Neural progenitor cell (in vitro differentiated cells): ENCODE data around the gene BTNL8. TPM values are rescaled to one million over a fixed set of nuclear protein-coding genes. Genes with fewer than 3 reads are reported as not detected.

ENCODE experiments used
- DNase-seq: peaks from one replicate; pipeline ENCODE4 v3.0.0-alpha.2; 2016; ENCODE audit warnings: low spot score
- H2AFZ ChIP-seq: fragments of 200-600 bp; sonication (generic); replicated peaks from 2 replicates; pipeline ENCODE4 v1.6.1; 2016; ENCODE audit warnings: antibody characterized with exemption
- H3F3A ChIP-seq: fragments of 200-600 bp; sonication (generic); 2 replicates; pipeline ENCODE4 v1.6.1; 2016; ENCODE audit warnings: antibody characterized with exemption, low read depth
- H3K27ac ChIP-seq: fragments of 200-600 bp; sonication (generic); 2 replicates; pipeline ENCODE4 v1.5.1; 2016; ENCODE audit warnings: mild to moderate bottlenecking
- H3K27me3 ChIP-seq: fragments of 200-600 bp; sonication (generic); 2 replicates; pipeline ENCODE4 v1.6.1; 2016; ENCODE audit warnings: mild to moderate bottlenecking, moderate library complexity
- H3K36me3 ChIP-seq: fragments of 200-600 bp; sonication (generic); 2 replicates; pipeline ENCODE4 v1.5.1; 2016
- H3K4me1 ChIP-seq: fragments of 200-600 bp; sonication (generic); 2 replicates; pipeline ENCODE4 v1.6.1; 2016; ENCODE audit warnings: mixed run types
- H3K4me2 ChIP-seq: fragments of 200-600 bp; sonication (generic); 2 replicates; pipeline ENCODE4 v1.6.1; 2016
- H3K4me3 ChIP-seq: fragments of 200-600 bp; sonication (generic); 2 replicates; pipeline ENCODE4 v1.5.1; 2016
- H3K79me2 ChIP-seq: fragments of 200-600 bp; sonication (generic); 2 replicates; pipeline ENCODE4 v1.6.1; 2016; ENCODE audit warnings: low read depth
- H3K9ac ChIP-seq: fragments of 200-600 bp; sonication (generic); 2 replicates; pipeline ENCODE4 v1.6.1; 2016
- H3K9me3 ChIP-seq: fragments of 200-600 bp; sonication (generic); 2 replicates; pipeline ENCODE4 v1.5.1; 2016; ENCODE audit warnings: low read depth
- H4K20me1 ChIP-seq: fragments of 200-600 bp; sonication (generic); 2 replicates; pipeline ENCODE4 v1.6.1; 2016; ENCODE audit warnings: low read depth
- H3K27ac Mint-ChIP-seq: 3 replicates; pipeline ENCODE4 v1.8.0; 2021; ENCODE audit warnings: mixed read lengths
- H3K27me3 Mint-ChIP-seq: 2 replicates; pipeline ENCODE4 v1.8.0; 2022; ENCODE audit warnings: low read depth, mild to moderate bottlenecking, inconsistent platforms, moderate library complexity, mixed read lengths; ENCODE audit not compliant: insufficient read depth
- H3K36me3 Mint-ChIP-seq: 3 replicates; pipeline ENCODE4 v1.8.0; 2021; ENCODE audit warnings: mixed read lengths
- H3K4me1 Mint-ChIP-seq: 3 replicates; pipeline ENCODE4 v1.8.0; 2021; ENCODE audit warnings: mixed read lengths
- H3K4me3 Mint-ChIP-seq: 3 replicates; pipeline ENCODE4 v1.8.0; 2021; ENCODE audit warnings: mild to moderate bottlenecking, moderate library complexity, mixed read lengths
- H3K9me3 Mint-ChIP-seq: 3 replicates; pipeline ENCODE4 v1.8.0; 2020; ENCODE audit warnings: mixed read lengths
- EZH2 ChIP-seq: fragments of 200-600 bp; sonication (generic); IDR thresholded peaks from 2 replicates; pipeline ENCODE4 v1.6.1; 2017; ENCODE audit warnings: antibody characterized with exemption, mild to moderate bottlenecking, moderate library complexity
- EZH2phosphoT487 ChIP-seq: fragments of 200-600 bp; sonication (generic); IDR thresholded peaks from 2 replicates; pipeline ENCODE4 v1.6.1; 2017; ENCODE audit warnings: antibody characterized with exemption
- total RNA-seq: library from RNA; depleted of rRNA; stranded (reverse); fragments of >200 nt; gene quantifications from 2 replicates; pipeline ENCODE4 v1.2.3, GENCODE V29; 2015; ENCODE audit warnings: low replicate concordance
- TF ChIP-seq, protein P1 (sequence below): fragments of 200-600 bp; sonication (generic); IDR thresholded peaks from 2 replicates; pipeline ENCODE4 v1.5.1; 2017; ENCODE audit warnings: antibody characterized with exemption, mild to moderate bottlenecking

The BTNL8 gene
- total RNA-seq, 1 donor from 2014 or later = 0.22 TPM

DNA sequence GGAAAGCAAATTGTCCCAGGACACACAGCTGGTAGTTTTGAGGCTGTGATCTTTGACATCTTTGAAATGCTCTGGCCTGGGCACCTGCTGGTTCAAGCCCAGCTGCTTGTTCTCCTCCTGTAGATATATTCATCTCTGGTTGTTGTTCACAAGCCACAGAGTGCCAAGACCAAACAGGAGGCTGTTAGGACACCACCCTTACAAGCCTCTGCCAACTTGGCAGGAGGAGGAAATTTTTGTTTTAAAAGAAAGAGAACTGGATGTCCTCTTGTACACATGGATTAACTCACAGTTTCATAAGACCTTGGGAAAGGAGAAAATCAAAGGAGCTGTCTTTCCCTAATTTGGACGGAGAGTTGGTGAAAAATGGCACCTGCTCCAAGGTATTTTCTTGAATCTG, 29.4 kb upstream of the BTNL8 start:
- H3K9me3 Mint-ChIP-seq = no peaks in the 10 kb centered on the region
- Histone ChIP-seq H3K4me1 (peaks cover 12% of the 10 kb centered on the region), H3K27me3 (no peaks in the 10 kb centered on the region), H3K36me3 (no peaks in the 10 kb centered on the region), H3K27ac (no peak overlapping the region), H3K4me2 (no peak overlapping the region), H4K20me1 (no peaks in the 10 kb centered on the region), H3K4me3 (no peak overlapping the region), H3F3A (no peaks in the 10 kb centered on the region), H3K9me3 (no peaks in the 10 kb centered on the region), H2AFZ (no peak overlapping the region), H3K79me2 (no peaks in the 10 kb centered on the region), H3K9ac (no peak overlapping the region)
- peaks cover 2% of the 10 kb centered on the region for H3K27me3 Mint-ChIP-seq
- TF ChIP-seq, protein P1, sequence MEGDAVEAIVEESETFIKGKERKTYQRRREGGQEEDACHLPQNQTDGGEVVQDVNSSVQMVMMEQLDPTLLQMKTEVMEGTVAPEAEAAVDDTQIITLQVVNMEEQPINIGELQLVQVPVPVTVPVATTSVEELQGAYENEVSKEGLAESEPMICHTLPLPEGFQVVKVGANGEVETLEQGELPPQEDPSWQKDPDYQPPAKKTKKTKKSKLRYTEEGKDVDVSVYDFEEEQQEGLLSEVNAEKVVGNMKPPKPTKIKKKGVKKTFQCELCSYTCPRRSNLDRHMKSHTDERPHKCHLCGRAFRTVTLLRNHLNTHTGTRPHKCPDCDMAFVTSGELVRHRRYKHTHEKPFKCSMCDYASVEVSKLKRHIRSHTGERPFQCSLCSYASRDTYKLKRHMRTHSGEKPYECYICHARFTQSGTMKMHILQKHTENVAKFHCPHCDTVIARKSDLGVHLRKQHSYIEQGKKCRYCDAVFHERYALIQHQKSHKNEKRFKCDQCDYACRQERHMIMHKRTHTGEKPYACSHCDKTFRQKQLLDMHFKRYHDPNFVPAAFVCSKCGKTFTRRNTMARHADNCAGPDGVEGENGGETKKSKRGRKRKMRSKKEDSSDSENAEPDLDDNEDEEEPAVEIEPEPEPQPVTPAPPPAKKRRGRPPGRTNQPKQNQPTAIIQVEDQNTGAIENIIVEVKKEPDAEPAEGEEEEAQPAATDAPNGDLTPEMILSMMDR = no peak
- no peak for TF ChIP-seq EZH2
- TF ChIP-seq EZH2phosphoT487 = no peak
- H3K4me1 Mint-ChIP-seq = peaks cover 10% of the 10 kb centered on the region
- no peak overlapping the region for H3K27ac Mint-ChIP-seq
- H3K4me3 Mint-ChIP-seq = no peak overlapping the region
- no peak for DNase-seq
- H3K36me3 Mint-ChIP-seq = no peaks in the 10 kb centered on the region

DNA sequence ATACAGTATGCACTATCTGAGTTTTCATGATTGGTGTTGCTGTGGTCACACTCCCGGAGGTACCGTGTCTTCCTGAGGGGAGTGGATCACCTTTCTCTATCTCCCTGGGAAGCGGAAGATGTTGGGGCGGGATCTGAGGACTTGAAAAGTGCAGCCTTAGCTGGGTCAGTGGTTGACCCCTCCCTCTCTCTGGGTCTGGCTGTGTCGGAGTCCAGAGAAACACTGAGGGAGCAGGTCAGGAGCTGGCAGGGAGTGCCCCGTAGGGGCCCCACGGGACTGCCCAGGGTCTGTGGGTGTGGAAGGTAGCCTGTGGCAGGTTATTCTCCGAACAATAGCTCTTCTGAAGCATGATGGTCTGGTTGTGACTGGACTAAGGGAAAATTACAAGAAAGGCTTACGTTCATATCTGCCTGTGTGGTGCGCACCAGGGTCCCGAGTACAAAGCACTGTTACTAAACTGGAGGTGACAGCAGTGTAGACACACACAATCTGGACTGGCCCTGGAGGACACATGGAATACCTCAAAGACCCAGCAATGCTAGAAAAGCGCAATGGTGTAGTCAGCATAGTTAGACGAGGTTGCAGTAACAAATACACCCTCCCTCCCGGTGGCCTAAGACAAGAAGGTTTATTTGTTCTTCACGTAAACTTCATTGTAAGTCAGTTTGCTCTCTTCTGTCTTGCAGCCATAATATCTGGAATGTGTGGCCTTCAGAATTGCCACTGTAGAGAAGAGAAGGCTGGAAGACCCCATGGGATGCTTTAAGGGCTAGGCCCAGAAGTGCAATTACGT, 28.5 kb upstream of the BTNL8 start:
- no peak overlapping the region for H3K4me2 ChIP-seq
- no peaks in the 10 kb centered on the region for H3K9me3 ChIP-seq
- no peak overlapping the region for H3K9ac ChIP-seq
- no peaks in the 10 kb centered on the region for H3K36me3 ChIP-seq
- no peak overlapping the region for H3K27ac Mint-ChIP-seq
- no peaks in the 10 kb centered on the region for H3K9me3 Mint-ChIP-seq
- no peak overlapping the region for H3K4me3 ChIP-seq
- no peak overlapping the region for H3K27ac ChIP-seq
- no peaks in the 10 kb centered on the region for H3K36me3 Mint-ChIP-seq
- TF ChIP-seq EZH2phosphoT487 = no peak
- TF ChIP-seq EZH2 = no peak
- TF ChIP-seq, protein P1 = no peak
- H3K4me1 ChIP-seq = peaks cover 12% of the 10 kb centered on the region
- no peaks in the 10 kb centered on the region for H3K27me3 ChIP-seq
- H3K4me1 Mint-ChIP-seq = peaks cover 10% of the 10 kb centered on the region
- H3K79me2 ChIP-seq = no peaks in the 10 kb centered on the region
- no peak overlapping the region for H3K4me3 Mint-ChIP-seq
- no peaks in the 10 kb centered on the region for H3F3A ChIP-seq
- no peak for DNase-seq
- H3K27me3 Mint-ChIP-seq = peaks cover 2% of the 10 kb centered on the region
- no peak overlapping the region for H2AFZ ChIP-seq
- H4K20me1 ChIP-seq = no peaks in the 10 kb centered on the region

DNA sequence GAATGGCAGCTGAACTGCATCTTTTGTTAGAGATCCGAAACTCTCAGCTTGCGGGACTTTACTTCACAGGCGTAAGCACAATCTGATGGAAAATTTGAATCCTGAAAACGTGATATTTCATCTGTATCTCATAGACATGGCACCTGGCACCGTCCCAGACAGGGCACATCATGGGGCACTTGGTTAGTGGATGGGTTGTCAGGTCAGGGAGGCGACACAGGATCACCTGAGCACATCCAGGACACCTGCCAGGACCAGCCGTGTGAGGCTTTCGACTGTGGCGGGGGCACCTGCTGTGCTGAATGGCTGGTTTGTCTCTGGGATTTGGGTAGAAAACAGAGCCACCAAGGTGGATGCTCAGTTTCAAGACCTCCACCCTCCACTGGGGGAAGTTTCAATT, 26.5 kb upstream of the BTNL8 start:
- no peak overlapping the region for H3K9ac ChIP-seq
- peaks cover 10% of the 10 kb centered on the region for H3K4me1 Mint-ChIP-seq
- H3F3A ChIP-seq = no peaks in the 10 kb centered on the region
- H3K27ac ChIP-seq = no peak overlapping the region
- no peak overlapping the region for H2AFZ ChIP-seq
- peak overlapping the region; percentile 36 for H3K27ac Mint-ChIP-seq
- no peaks in the 10 kb centered on the region for H3K27me3 ChIP-seq
- H3K9me3 Mint-ChIP-seq = no peaks in the 10 kb centered on the region
- no peaks in the 10 kb centered on the region for H3K36me3 Mint-ChIP-seq
- no peaks in the 10 kb centered on the region for H3K9me3 ChIP-seq
- H3K4me2 ChIP-seq = no peak overlapping the region
- H3K4me3 Mint-ChIP-seq = no peak overlapping the region
- H3K36me3 ChIP-seq = no peaks in the 10 kb centered on the region
- no peak for DNase-seq
- no peak overlapping the region for H3K4me3 ChIP-seq
- TF ChIP-seq EZH2 (no peak), EZH2phosphoT487 (no peak)
- TF ChIP-seq, protein P1 = no peak
- H3K79me2 ChIP-seq = no peaks in the 10 kb centered on the region
- H3K27me3 Mint-ChIP-seq = peaks cover 2% of the 10 kb centered on the region
- H4K20me1 ChIP-seq = no peaks in the 10 kb centered on the region
- H3K4me1 ChIP-seq = peaks cover 12% of the 10 kb centered on the region
